ENCODE measurements around the gene PLA2G5.
"Not testable (repeated sequence)": the region's sequence is repeated elsewhere in the genome, so short reads cannot be mapped to it uniquely, and the experiment has no call there.

PLA2G5 gene

DNA sequence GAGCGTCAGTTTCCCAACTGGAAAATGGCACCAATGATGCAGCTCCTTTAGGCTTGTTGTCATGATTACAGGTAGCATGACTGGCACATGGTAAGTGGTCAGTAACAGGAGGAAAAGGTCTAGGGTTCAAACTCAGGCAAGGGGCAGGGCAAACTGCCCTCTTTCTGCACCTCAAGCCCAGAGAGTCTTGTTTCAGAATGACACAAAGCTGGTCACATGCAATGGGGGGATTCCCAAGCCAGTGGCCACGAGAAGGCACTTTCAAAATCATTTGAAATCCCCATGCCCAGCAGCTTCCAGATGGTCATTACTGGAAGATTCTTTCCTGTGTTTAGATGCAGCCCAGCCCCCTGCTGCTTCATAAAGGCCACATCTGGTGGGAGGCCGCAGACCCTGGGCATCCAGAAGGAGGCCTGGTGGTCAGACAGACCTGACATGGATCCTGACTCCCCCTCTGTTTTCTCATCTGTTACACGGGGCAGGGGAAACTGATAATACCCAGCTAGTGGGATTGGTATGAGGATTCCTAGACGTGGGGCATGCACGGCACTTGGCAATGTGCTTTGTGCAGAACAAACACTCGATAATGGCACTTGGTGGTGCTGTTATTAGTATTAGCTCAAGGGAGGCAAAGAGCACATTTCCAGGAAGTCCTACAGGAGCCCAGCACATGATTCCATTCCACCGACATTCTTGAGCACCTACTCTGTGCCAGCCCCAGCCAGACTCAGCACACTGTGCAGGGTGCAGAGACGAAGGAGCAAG, 56.2 kb downstream of the PLA2G5 start:
- H3K9ac ChIP-seq (ENCODE audit: low read depth, low read length): no peak overlapping the region
- H3K4me1 ChIP-seq (ENCODE audit: insufficient read depth, low read length): no peaks in the 10 kb centered on the region
- no peaks in the 10 kb centered on the region for H3K36me3 ChIP-seq (ENCODE audit: insufficient read depth, low read length)
- H3K9me3 ChIP-seq (ENCODE audit: control insufficient read depth, insufficient read depth, low read length): peaks cover 3% of the 10 kb centered on the region; the same call in 1 of the 2 replicates

GRCh38 chr1:20126806-20127440, 56.9 kb downstream of the PLA2G5 start:
- no peak overlapping the region for H3K9ac ChIP-seq (ENCODE audit: low read depth, low read length)
- no peaks in the 10 kb centered on the region for H3K36me3 ChIP-seq (ENCODE audit: insufficient read depth, low read length)
- H3K9me3 ChIP-seq (ENCODE audit: control insufficient read depth, insufficient read depth, low read length): peaks cover 3% of the 10 kb centered on the region; the same call in 1 of the 2 replicates
- no peaks in the 10 kb centered on the region for H3K4me1 ChIP-seq (ENCODE audit: insufficient read depth, low read length)

- H3K36me3 ChIP-seq (ENCODE audit: insufficient read depth, low read length); H3K9me3 ChIP-seq (ENCODE audit: control insufficient read depth, insufficient read depth, low read length); H3K4me1 ChIP-seq (ENCODE audit: insufficient read depth, low read length); H3K9ac ChIP-seq (ENCODE audit: low read depth, low read length): not testable (repeated sequence)
Observed at GRCh38 chr1:20130518-20130917, 60.5 kb downstream of the PLA2G5 start.

GRCh38 chr1:20134995-20135394, 65.0 kb downstream of the PLA2G5 start:
- Histone ChIP-seq H3K9ac (ENCODE audit: low read depth, low read length) (no peak overlapping the region), H3K4me1 (ENCODE audit: insufficient read depth, low read length) (no peaks in the 10 kb centered on the region), H3K36me3 (ENCODE audit: insufficient read depth, low read length) (no peaks in the 10 kb centered on the region), H3K9me3 (ENCODE audit: control insufficient read depth, insufficient read depth, low read length) (peaks cover 2% of the 10 kb centered on the region; the same call in 1 of the 2 replicates)

GRCh38 chr1:20136249-20136648, 66.3 kb downstream of the PLA2G5 start:
- H3K36me3 ChIP-seq (ENCODE audit: insufficient read depth, low read length): no peaks in the 10 kb centered on the region
- H3K9ac ChIP-seq (ENCODE audit: low read depth, low read length): no peak overlapping the region
- no peaks in the 10 kb centered on the region; the same call in 1 of the 2 replicates for H3K9me3 ChIP-seq (ENCODE audit: control insufficient read depth, insufficient read depth, low read length)

GRCh38 chr1:20137055-20137454, 67.1 kb downstream of the PLA2G5 start:
- Histone ChIP-seq H3K9me3 (ENCODE audit: control insufficient read depth, insufficient read depth, low read length) (no peaks in the 10 kb centered on the region; the same call in 1 of the 2 replicates), H3K36me3 (ENCODE audit: insufficient read depth, low read length) (no peaks in the 10 kb centered on the region), H3K4me1 (ENCODE audit: insufficient read depth, low read length) (no peaks in the 10 kb centered on the region), H3K9ac (ENCODE audit: low read depth, low read length) (no peak overlapping the region)

More at GRCh38 chr1:20136249-20136648, 66.3 kb downstream of the PLA2G5 start:
- no peaks in the 10 kb centered on the region for H3K4me1 ChIP-seq (ENCODE audit: insufficient read depth, low read length)

GRCh38 chr1:20137604-20138003, 67.6 kb downstream of the PLA2G5 start:
- H3K9ac ChIP-seq (ENCODE audit: low read depth, low read length): no peak overlapping the region
- H3K36me3 ChIP-seq (ENCODE audit: insufficient read depth, low read length): no peaks in the 10 kb centered on the region
- no peaks in the 10 kb centered on the region for H3K4me1 ChIP-seq (ENCODE audit: insufficient read depth, low read length)
- no peaks in the 10 kb centered on the region for H3K9me3 ChIP-seq (ENCODE audit: control insufficient read depth, insufficient read depth, low read length)

DNA sequence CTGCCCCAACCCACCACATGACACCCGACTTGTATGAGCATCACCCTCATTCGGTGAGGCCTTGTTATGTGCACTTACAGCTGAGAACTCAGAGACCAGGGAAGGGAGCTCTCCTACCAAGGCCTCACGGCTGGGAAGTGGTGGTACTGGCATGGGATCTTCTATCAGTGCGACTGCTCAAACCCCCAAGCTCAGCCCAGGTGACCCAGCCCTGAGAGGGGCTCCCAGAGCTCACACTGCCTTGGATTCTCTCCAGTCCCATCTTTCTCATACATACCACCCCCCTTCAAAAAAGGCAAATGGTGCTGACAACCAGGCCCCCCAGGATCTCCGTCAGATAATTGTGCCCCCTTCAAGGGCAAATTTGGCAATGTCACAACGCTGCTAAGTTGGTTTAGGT, 68.4 kb downstream of the PLA2G5 start:
- H3K9me3 ChIP-seq (ENCODE audit: control insufficient read depth, insufficient read depth, low read length): no peaks in the 10 kb centered on the region
- no peak overlapping the region for H3K9ac ChIP-seq (ENCODE audit: low read depth, low read length)
- no peaks in the 10 kb centered on the region for H3K4me1 ChIP-seq (ENCODE audit: insufficient read depth, low read length)
- H3K36me3 ChIP-seq (ENCODE audit: insufficient read depth, low read length): no peaks in the 10 kb centered on the region

GRCh38 chr1:20138961-20139550, 69.1 kb downstream of the PLA2G5 start, which contains the start of gene PLA2G2F:
Gene PLA2G2F (plus strand): TSS chr1:20139323. CDS start chr1:20139428, 105 bp downstream.
- Histone ChIP-seq H3K9ac (ENCODE audit: low read depth, low read length) (no peak within 1 kb of the TSS), H3K36me3 (ENCODE audit: insufficient read depth, low read length) (no peaks in the 10 kb centered on the region), H3K9me3 (ENCODE audit: control insufficient read depth, insufficient read depth, low read length) (no peaks in the 10 kb centered on the region), H3K4me1 (ENCODE audit: insufficient read depth, low read length) (no peaks in the 10 kb centered on the region)

DNA sequence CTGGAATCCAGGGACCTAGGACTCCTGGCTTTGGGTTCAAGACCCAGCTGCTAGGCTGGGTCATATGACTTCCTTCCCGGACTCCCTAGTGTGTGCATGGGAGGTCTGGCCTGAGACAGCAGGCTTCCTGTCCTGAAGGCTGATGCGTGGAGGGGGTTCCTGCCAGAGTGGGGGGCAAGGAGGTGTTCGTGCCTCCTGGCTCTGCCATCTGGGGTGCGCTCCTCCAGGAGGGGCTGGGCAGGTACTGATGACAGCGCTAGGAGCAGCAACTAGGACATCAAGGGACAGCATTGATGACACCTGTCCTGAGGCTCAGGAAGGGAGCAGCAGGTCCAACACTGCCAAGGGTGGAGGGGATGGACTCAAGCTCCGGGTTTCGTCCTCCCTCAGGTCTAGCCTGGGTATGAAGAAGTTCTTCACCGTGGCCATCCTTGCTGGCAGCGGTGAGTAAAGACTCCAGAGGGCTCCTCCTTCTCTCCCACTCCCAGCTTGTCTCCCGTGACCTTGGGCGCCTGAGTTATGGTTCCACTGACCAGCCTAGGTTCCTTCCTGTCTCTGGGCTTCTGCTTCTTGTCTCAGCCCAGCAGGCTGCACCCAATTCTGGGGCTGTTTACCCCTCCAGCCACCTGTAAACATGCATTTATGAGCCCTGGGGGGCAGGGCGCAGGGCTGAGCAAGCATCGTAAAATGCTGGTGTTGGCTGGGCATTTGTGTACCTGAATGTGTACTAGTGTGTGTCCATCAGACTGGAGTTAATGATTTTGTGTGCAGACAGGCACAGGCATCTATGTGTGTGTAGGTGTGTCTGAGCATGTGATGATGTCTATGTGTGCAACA, 70.0 kb downstream of the PLA2G5 start:
- Histone ChIP-seq H3K4me1 (ENCODE audit: insufficient read depth, low read length) (no peaks in the 10 kb centered on the region), H3K36me3 (ENCODE audit: insufficient read depth, low read length) (no peaks in the 10 kb centered on the region), H3K9ac (ENCODE audit: low read depth, low read length) (no peak overlapping the region), H3K9me3 (ENCODE audit: control insufficient read depth, insufficient read depth, low read length) (no peaks in the 10 kb centered on the region)

DNA sequence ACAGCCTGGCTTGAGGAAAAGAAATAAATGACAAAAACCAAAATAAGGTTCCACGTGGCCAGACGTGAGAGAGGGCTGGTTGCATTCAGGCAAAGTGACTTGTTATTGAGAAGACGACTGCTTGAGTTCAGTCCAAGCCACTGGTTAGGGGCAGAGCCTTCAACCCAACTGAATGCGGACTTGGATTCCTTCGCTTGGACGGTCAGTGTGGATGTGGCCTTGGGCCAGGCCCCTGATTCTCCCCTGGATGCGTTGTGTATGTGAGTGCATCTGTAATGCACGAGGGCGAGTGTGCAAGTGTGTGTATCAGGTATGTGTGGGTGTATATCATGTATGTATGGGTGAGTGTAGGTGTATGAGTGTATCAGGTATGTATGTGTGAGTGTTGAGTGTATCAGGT, 71.0 kb downstream of the PLA2G5 start:
- H3K9me3 ChIP-seq (ENCODE audit: control insufficient read depth, insufficient read depth, low read length): no peaks in the 10 kb centered on the region
- H3K9ac ChIP-seq (ENCODE audit: low read depth, low read length): no peak overlapping the region
- no peaks in the 10 kb centered on the region for H3K4me1 ChIP-seq (ENCODE audit: insufficient read depth, low read length)
- H3K36me3 ChIP-seq (ENCODE audit: insufficient read depth, low read length): no peaks in the 10 kb centered on the region

DNA sequence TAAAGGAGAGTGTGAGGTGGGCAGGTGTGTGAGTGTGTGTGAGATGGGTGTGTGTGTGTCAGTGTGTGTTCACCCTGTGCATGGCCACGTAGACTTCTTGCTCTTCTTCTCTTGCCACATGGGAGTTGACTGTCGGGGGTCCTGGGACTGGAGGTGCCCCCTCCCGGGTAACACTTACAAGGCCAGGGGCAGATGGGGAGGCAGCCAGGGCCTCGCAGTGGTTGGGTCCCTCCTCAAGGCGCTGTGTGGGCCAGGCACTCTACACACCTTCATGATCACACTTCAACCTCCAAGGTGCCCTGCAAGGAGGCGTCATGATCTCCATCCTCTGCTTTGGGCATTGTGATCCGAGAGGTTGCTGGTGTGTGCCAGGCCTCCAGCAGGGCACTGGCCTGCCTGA, 71.5 kb downstream of the PLA2G5 start:
- Histone ChIP-seq H3K9ac (ENCODE audit: low read depth, low read length) (no peak overlapping the region), H3K4me1 (ENCODE audit: insufficient read depth, low read length) (no peaks in the 10 kb centered on the region), H3K36me3 (ENCODE audit: insufficient read depth, low read length) (no peaks in the 10 kb centered on the region), H3K9me3 (ENCODE audit: control insufficient read depth, insufficient read depth, low read length) (no peaks in the 10 kb centered on the region)

All from ES-I3 (cell line).